ENCODE results near the gene ADAMTSL2.

- TF ChIP-seq TAF1 (IDR thresholded peaks at IDR 0.05; ENCODE audit: low read depth, low read length) (no peak), SPI1 (IDR thresholded peaks at IDR 0.05; ENCODE audit: low read depth, low read length) (no peak), POLR2AphosphoS5 (IDR thresholded peaks at IDR 0.05; ENCODE audit: low read depth, low read length) (no peak), POLR2A (IDR thresholded peaks at IDR 0.05; ENCODE audit: low read depth, low read length) (no peak)
These were observed 45.7 kb upstream of the ADAMTSL2 start for GRCh38 chr9:133488686-133489252.
